Astrocyte (in vitro differentiated cells and primary cell): ENCODE results near the gene ETNK1.

Experiments
- CTCF ChIP-seq: IDR thresholded peaks from 2 replicates; pipeline ENCODE4 v1.5.1; 2011; ENCODE audit warnings: low read depth, mild to moderate bottlenecking, inconsistent platforms, low read length, moderate library complexity; ENCODE audit not compliant: insufficient read depth
- EZH2 ChIP-seq: IDR thresholded peaks from 2 replicates; pipeline ENCODE4 v1.6.1; 2012; ENCODE audit warnings: mild to moderate bottlenecking, low read length, inconsistent platforms; ENCODE audit not compliant: insufficient read depth

GRCh38 chr12:22635812-22636211 lies 10.8 kb downstream of the ETNK1 start:
- no peak for TF ChIP-seq CTCF
- no peak for TF ChIP-seq EZH2
